ENCODE data around the gene TSPAN14. TPM values are rescaled to one million over a fixed set of nuclear protein-coding genes. Genes with fewer than 3 reads are reported as not detected.

The TSPAN14 gene
- total and polyA plus RNA-seq, 2 experiments from 2014 or later = 17.9 to 40.7 TPM

DNA sequence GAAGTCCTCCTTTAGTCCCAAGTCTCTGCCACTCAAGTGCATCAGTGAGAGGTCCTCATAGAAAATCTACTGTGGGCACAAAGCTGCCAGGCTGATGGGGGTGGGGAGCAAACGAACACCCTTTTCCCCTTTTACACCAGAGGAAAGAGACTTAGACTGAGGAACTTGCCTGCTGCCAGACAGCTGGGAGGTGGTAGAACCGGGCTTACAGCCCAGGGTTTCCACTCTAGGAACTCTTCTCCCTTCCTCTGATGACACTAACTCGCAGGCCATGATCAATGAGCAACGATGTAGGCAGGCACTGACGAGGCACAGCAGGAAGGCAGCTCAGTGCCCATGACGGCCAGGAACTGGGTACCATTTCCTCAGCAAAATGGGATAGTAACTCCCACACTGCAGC, 72.6 kb downstream of the TSPAN14 start:
- no peaks in the 10 kb centered on the region for H3K79me2 ChIP-seq (replicated peaks; ENCODE audit: insufficient read depth)
- no peaks in the 10 kb centered on the region; the same call in 2 of the 3 replicates for H3K9me3 Mint-ChIP-seq

More for the DNA sequence above, 72.6 kb downstream of the TSPAN14 start:
- ATAC-seq = no peak
- Histone ChIP-seq H3K4me3 (no peak overlapping the region), H3K4me1 (ENCODE audit: insufficient read depth) (peaks cover 15% of the 10 kb centered on the region), H3K27me3 (ENCODE audit: insufficient read depth) (no peaks in the 10 kb centered on the region), H3F3A (replicated peaks; ENCODE audit: low read depth) (no peaks in the 10 kb centered on the region), H3K9me2 (ENCODE audit: insufficient read depth) (no peaks in the 10 kb centered on the region), H2AFZ (no peak overlapping the region), H3K27ac (ENCODE audit: low read depth) (no peak overlapping the region), H4K20me1 (replicated peaks; ENCODE audit: insufficient read depth) (no peaks in the 10 kb centered on the region; the same call in 1 of the 2 replicates), H3K36me3 (ENCODE audit: insufficient read depth) (no peaks in the 10 kb centered on the region), H3K4me2 (no peak overlapping the region)
- Mint-ChIP-seq H3K4me1 (peaks cover 25% of the 10 kb centered on the region), H3K27ac (no peak overlapping the region), H3K27me3 (ENCODE audit: insufficient read depth, low read depth, poor library complexity) (peaks cover 16% of the 10 kb centered on the region), H3K4me3 (no peak overlapping the region), H3K36me3 (ENCODE audit: low read depth) (no peaks in the 10 kb centered on the region)
- DNase-seq (ENCODE audit: low spot score) = no peak
- TF ChIP-seq ETS1 (IDR thresholded peaks at IDR 0.05) = no peak
- no peak for TF ChIP-seq ZNF462 (CRISPR knock-in tag; IDR thresholded peaks at IDR 0.05)
- TF ChIP-seq NANOG (IDR thresholded peaks at IDR 0.05; ENCODE audit: borderline replicate concordance) = no peak
- TF ChIP-seq CREB1 (CRISPR knock-in tag; IDR thresholded peaks at IDR 0.05; ENCODE audit: low read depth) = no peak
- no peak for TF ChIP-seq ZNF331 (CRISPR knock-in tag; IDR thresholded peaks at IDR 0.05; ENCODE audit: low read depth)
- no peak for TF ChIP-seq EZH2phosphoT487 (IDR thresholded peaks at IDR 0.05; ENCODE audit: unreplicated experiment)
- TF ChIP-seq JUNB (IDR thresholded peaks at IDR 0.05; ENCODE audit: unreplicated experiment) = no peak

All from GM23338 (cell line).